ENCODE measurements around the gene DNAH17.
"Not testable (repeated sequence)": the region's sequence is repeated elsewhere in the genome, so short reads cannot be mapped to it uniquely, and the experiment has no call there.

Gene DNAH17

GRCh38 chr17:78523934-78524655, 53.1 kb downstream of the DNAH17 start:
- DNase-seq (ENCODE audit: low read depth), result no peak

DNA sequence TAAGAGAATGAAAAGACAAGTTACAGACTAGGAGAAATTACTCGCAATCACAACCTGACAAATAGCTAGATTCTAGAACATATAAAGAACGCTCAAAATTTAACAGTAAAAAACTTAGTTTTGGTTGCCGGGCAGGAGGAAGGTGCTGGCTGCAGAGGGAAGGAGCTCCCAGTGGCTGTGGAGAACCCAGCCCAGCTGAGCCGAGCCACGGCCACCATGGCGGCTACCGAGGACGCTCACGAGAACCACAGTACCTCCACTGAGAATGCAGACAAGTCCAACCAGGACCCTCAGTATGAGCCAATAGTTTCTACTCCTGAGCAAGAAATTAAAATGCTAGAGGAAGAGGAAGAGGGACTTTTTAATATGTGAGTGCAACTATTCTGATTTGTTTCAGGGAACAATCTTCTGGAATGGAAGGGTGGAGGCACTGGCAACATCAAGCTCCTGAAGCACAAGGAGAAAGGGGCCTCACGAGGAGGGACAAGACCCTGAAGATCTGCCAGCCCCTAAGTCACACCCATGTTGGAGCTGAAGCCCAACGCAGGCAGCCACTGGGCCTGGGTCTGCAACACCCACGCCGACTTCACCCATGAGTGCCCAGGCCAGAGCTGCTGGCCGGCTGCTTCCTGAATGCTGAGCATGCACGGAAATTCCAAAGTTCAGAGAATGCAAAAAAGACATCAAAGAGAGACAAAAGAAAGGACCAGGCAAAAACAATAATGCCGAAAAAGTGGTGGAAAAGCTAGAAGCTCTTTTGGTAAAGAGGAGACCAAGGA, 55.0 kb downstream of the DNAH17 start:
- no peak for DNase-seq (ENCODE audit: low read depth)

DNA sequence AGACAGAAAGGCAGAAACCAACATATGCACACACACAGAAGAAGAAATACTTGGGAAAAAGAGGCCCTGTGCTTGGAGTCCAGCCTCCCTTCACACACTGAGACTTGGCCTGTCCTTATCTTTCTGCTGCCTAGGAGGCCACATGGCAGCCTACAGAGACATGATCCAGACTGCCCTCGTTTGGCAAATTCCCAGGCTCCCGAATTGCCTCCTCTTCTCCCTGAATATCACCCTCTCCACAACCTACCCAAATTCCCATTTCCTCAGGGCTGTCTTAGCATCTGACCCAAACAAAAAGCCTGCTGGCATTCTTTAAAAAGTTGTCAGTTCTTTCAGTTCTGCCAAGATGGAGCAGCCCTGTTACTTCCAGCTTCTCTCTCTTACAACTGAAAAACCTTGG, 59.8 kb downstream of the DNAH17 start:
- DNase-seq (ENCODE audit: low read depth), result no peak

GRCh38 chr17:78515480-78515879, 61.7 kb downstream of the DNAH17 start:
- no peak for DNase-seq (ENCODE audit: low read depth)

GRCh38 chr17:78514521-78514920, 62.7 kb downstream of the DNAH17 start:
- DNase-seq (ENCODE audit: low read depth), result no peak

- no peak for DNase-seq (ENCODE audit: low read depth)
These were observed 64.2 kb downstream of the DNAH17 start for GRCh38 chr17:78512976-78513375.

- DNase-seq (ENCODE audit: low read depth), result no peak
These were observed 66.8 kb downstream of the DNAH17 start for GRCh38 chr17:78510141-78511075.

DNA sequence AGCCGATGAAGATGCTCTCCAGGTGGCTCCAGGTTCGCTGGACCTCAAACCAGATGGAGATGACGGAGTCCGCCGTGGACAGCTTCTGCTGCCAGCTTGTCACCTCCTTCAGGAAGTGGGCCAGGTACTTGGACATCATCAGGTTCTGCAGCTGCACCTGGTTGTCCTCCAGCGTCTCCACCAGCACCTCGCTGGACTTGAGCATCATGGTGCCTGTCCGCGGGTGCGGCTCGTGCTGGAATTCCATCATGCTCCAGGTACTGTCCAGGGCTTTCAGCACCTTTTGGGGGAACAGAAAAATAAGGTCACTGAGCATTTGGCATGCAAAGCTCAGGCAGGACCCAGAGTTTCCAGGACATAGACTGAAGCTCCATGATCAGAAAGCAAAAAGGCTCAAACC, 69.7 kb downstream of the DNAH17 start:
- DNase-seq (ENCODE audit: low read depth), result no peak

GRCh38 chr17:78506454-78507309, 70.5 kb downstream of the DNAH17 start:
- no peak for DNase-seq (ENCODE audit: low read depth)

DNA sequence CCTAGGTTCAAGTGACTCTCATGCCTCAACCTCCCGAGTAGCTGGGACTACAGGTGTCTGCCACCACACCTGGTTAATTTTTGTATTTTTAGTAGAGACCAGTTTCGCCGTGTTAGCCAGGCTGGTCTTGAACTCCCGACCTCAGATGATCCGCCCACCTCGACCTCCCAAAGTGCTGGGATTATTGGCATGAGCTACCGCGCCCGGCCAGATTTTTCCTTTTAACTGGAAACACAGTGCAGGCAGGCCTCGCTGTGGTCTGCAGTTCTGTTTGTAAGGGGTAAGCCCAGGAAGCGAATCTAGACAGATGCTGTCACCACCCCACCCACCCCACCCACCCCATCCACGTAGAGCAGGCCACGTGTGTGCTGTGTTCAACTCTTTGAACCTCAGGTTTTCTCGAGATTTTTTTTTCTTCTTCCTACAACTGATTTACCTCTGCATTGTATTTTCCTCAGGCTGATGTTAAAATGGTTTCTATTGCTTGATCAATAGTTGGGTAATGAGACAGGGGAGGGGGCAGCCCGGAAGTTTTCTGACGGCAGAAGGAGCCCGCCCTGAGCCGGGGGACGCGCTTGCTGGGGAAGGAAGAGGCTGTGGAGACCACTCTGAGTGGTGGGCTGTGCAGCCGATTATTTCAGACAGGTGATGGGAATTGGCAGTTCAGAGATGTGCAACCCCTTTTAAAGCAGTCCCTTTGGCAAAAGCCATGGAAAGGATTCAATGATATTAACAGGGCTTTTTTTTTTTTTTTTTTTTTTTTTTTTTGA, 72.9 kb downstream of the DNAH17 start:
- no peak for DNase-seq (ENCODE audit: low read depth)

- DNase-seq (ENCODE audit: low read depth), result not testable (repeated sequence)
These were observed 73.8 kb downstream of the DNAH17 start for GRCh38 chr17:78503388-78503787.

DNA sequence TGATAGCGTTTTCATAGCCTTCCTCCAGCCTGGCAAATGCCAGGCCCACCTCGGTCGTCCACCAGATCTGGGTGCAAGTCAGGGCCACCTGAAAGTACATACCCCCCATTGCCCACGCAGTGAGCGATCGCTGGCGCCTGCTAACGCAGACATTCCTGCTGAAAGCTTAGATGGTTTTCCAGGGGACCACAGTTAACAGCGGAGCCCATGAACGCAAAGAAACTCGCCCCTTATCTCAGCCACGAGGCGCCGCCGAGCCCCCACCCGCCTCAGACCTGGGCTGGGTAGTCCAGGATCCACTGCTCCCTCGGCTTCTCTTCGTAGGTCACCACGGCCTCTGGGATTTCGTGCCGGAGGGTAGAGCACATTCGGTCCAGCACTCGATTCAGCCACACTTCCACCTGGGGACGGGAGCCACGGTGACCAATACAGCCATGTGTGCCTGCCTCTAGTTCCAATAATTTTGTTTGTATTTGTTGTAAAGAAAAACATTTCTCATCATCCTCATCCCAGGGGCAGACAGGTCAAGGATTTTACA, 74.5 kb downstream of the DNAH17 start:
- no peak for DNase-seq (ENCODE audit: low read depth)

GRCh38 chr17:78501241-78502036, 75.8 kb downstream of the DNAH17 start:
- no peak for DNase-seq (ENCODE audit: low read depth)

GRCh38 chr17:78500806-78501205, 76.4 kb downstream of the DNAH17 start:
- no peak for DNase-seq (ENCODE audit: low read depth)

- no peak for DNase-seq (ENCODE audit: low read depth)
These were observed 77.3 kb downstream of the DNAH17 start for GRCh38 chr17:78499715-78500540.

- no peak for DNase-seq (ENCODE audit: low read depth)
These were observed 78.3 kb downstream of the DNAH17 start for GRCh38 chr17:78498848-78499247.

- peak; percentile 32 for DNase-seq (ENCODE audit: low read depth)
These were observed 80.1 kb downstream of the DNAH17 start for GRCh38 chr17:78497115-78497540.

DNA sequence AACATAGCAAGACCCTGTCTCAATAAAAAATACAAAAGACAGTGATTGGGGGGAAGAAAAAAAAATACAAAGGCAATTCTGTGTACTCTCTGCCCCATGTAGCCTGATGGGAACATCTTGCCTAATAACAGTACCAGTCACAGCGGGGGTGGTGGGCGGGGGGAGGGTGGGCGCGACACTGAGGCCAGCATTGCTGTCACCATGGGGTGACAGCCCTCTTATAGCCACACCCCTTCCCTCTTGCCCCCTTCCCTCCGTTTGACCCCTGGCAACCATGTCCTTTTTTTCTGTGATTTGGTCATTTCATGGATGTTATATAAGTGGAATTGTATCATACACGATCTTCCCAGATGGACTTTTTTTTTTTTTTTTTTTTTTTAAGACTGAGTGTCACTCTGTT, 80.9 kb downstream of the DNAH17 start:
- no peak for DNase-seq (ENCODE audit: low read depth)

- DNase-seq (ENCODE audit: low read depth), result no peak
These were observed 81.6 kb downstream of the DNAH17 start for GRCh38 chr17:78495634-78496033.
